NCI-H187 treated with DMSO at 0.1 percent for 48 hours (cell line): ENCODE data around the gene ABTB1.
"Not testable (repeated sequence)": the region's sequence is repeated elsewhere in the genome, so short reads cannot be mapped to it uniquely, and the experiment has no call there.

ENCODE experiments used
- DNase-seq: peaks from one replicate; lab custom pipeline; 2025; lab: John Stamatoyannopoulos, UW

ABTB1 gene

GRCh38 chr3:127650236-127650635, 22.5 kb upstream of the ABTB1 start:
- DNase-seq, result no peak

GRCh38 chr3:127651516-127652172, 21.1 kb upstream of the ABTB1 start:
- DNase-seq, result no peak

GRCh38 chr3:127652246-127652995, 20.3 kb upstream of the ABTB1 start:
- no peak for DNase-seq

- DNase-seq, result no peak
Measured at GRCh38 chr3:127654374-127654773, 18.4 kb upstream of the ABTB1 start.

GRCh38 chr3:127654993-127655392, 17.8 kb upstream of the ABTB1 start:
- not testable (repeated sequence) for DNase-seq

- DNase-seq, result no peak
Measured at GRCh38 chr3:127655641-127656040, 17.1 kb upstream of the ABTB1 start.

GRCh38 chr3:127656906-127657305, 15.8 kb upstream of the ABTB1 start:
- DNase-seq, result no peak

GRCh38 chr3:127658234-127658633, 14.5 kb upstream of the ABTB1 start:
- DNase-seq, result no peak

GRCh38 chr3:127660621-127661251, 12.0 kb upstream of the ABTB1 start:
- DNase-seq, result no peak

- no peak for DNase-seq
Measured at GRCh38 chr3:127661600-127661999, 11.2 kb upstream of the ABTB1 start.

- no peak for DNase-seq
Measured at GRCh38 chr3:127662001-127662469, 10.7 kb upstream of the ABTB1 start.

GRCh38 chr3:127663151-127663550, 9.6 kb upstream of the ABTB1 start:
- no peak for DNase-seq

- no peak for DNase-seq
Measured at GRCh38 chr3:127665165-127665564, 7.6 kb upstream of the ABTB1 start.

- DNase-seq, result no peak
Measured at GRCh38 chr3:127665586-127665985, 7.2 kb upstream of the ABTB1 start.

- no peak for DNase-seq
Measured at GRCh38 chr3:127666676-127667075, 6.1 kb upstream of the ABTB1 start.

GRCh38 chr3:127667119-127667681, 5.6 kb upstream of the ABTB1 start:
- DNase-seq, result no peak

- DNase-seq, result no peak
Measured at GRCh38 chr3:127668906-127669305, 3.8 kb upstream of the ABTB1 start.

- no peak for DNase-seq
Measured at GRCh38 chr3:127669541-127670228, 3.1 kb upstream of the ABTB1 start.

GRCh38 chr3:127670229-127670559, 2.6 kb upstream of the ABTB1 start:
- no peak for DNase-seq

GRCh38 chr3:127670761-127671522, 1.8 kb upstream of the ABTB1 start:
- no peak for DNase-seq
